Muscle layer of colon (tissue), 2 donors: ENCODE measurements around the gene PTPN1.

Source experiments
- H3K27ac ChIP-seq: one replicate; pipeline ENCODE4 v1.7.0; 2013; ENCODE audit warnings: low read depth, mild to moderate bottlenecking, low read length, moderate library complexity
- H3K27me3 ChIP-seq, 2 donors: one replicate each; pipeline ENCODE4 v1.7.0; 2013; ENCODE audit warnings: low read length in 2 of 2, mild to moderate bottlenecking in 2 of 2; ENCODE audit not compliant: insufficient read depth in 2 of 2, control insufficient read depth in 1 of 2
- H3K36me3 ChIP-seq: one replicate; pipeline ENCODE4 v1.7.0; 2013; ENCODE audit warnings: mild to moderate bottlenecking, low read length; ENCODE audit not compliant: insufficient read depth
- H3K4me1 ChIP-seq: one replicate; pipeline ENCODE4 v1.7.0; 2013; ENCODE audit warnings: mild to moderate bottlenecking, low read length; ENCODE audit not compliant: insufficient read depth
- H3K4me3 ChIP-seq, 2 donors: one replicate each; pipeline ENCODE4 v1.7.0; 2013; ENCODE audit warnings: low read length in 2 of 2, low read depth in 1 of 2, mild to moderate bottlenecking in 1 of 2, moderate library complexity in 1 of 2
- H3K9ac ChIP-seq: one replicate; pipeline ENCODE4 v1.7.0; 2013; ENCODE audit warnings: low read length
- H3K9me3 ChIP-seq: one replicate; pipeline ENCODE4 v1.7.0; 2013; ENCODE audit warnings: mild to moderate bottlenecking, low read length
- donor health status: abdominal sarcoma.
- donor health status: Adenocarcinoma of cecum.

Gene PTPN1

GRCh38 chr20:50540620-50541605 lies 30.7 kb downstream of the PTPN1 start:
- H3K9me3 ChIP-seq: no peaks in the 10 kb centered on the region
- no peaks in the 10 kb centered on the region for H3K36me3 ChIP-seq
- H3K4me1 ChIP-seq: peaks cover 40% of the 10 kb centered on the region
- no peaks in the 10 kb centered on the region for H3K27me3 ChIP-seq
- no peak overlapping the region for H3K27ac ChIP-seq
- no peak overlapping the region for H3K9ac ChIP-seq
- no peak overlapping the region for H3K4me3 ChIP-seq

- Histone ChIP-seq H3K4me3 (no peak overlapping the region), H3K27me3 (no peaks in the 10 kb centered on the region), H3K4me1 (peaks cover 42% of the 10 kb centered on the region), H3K9ac (no peak overlapping the region), H3K27ac (no peak overlapping the region), H3K9me3 (no peaks in the 10 kb centered on the region), H3K36me3 (no peaks in the 10 kb centered on the region)
These were observed 31.4 kb downstream of the PTPN1 start for GRCh38 chr20:50541606-50542041.

- Histone ChIP-seq H3K4me1 (peaks cover 33% of the 10 kb centered on the region), H3K9ac (no peak overlapping the region), H3K27ac (no peak overlapping the region), H3K9me3 (no peaks in the 10 kb centered on the region), H3K4me3 (no peak overlapping the region), H3K36me3 (no peaks in the 10 kb centered on the region), H3K27me3 (no peaks in the 10 kb centered on the region)
These were observed 33.1 kb downstream of the PTPN1 start for GRCh38 chr20:50543326-50543725.

- peaks cover 35% of the 10 kb centered on the region for H3K4me1 ChIP-seq
- H3K36me3 ChIP-seq: no peaks in the 10 kb centered on the region
- H3K9ac ChIP-seq: no peak overlapping the region
- H3K4me3 ChIP-seq: no peak overlapping the region
- H3K27ac ChIP-seq: no peak overlapping the region
- no peaks in the 10 kb centered on the region for H3K27me3 ChIP-seq
- H3K9me3 ChIP-seq: no peaks in the 10 kb centered on the region
These were observed 34.9 kb downstream of the PTPN1 start for GRCh38 chr20:50545126-50545525.

- no peaks in the 10 kb centered on the region for H3K27me3 ChIP-seq
- no peak overlapping the region for H3K4me3 ChIP-seq
- no peak overlapping the region for H3K27ac ChIP-seq
- no peaks in the 10 kb centered on the region for H3K9me3 ChIP-seq
- peaks cover 38% of the 10 kb centered on the region for H3K4me1 ChIP-seq
- no peak overlapping the region for H3K9ac ChIP-seq
- no peaks in the 10 kb centered on the region for H3K36me3 ChIP-seq
These were observed 36.6 kb downstream of the PTPN1 start for GRCh38 chr20:50546729-50547314.

- Histone ChIP-seq H3K27me3 (no peaks in the 10 kb centered on the region), H3K27ac (no peak overlapping the region), H3K4me1 (peaks cover 38% of the 10 kb centered on the region)
These were observed 37.8 kb downstream of the PTPN1 start for GRCh38 chr20:50547964-50548363.

GRCh38 chr20:50548396-50548795 lies 38.2 kb downstream of the PTPN1 start:
- H3K36me3 ChIP-seq: no peaks in the 10 kb centered on the region
- peaks cover 34% of the 10 kb centered on the region for H3K4me1 ChIP-seq
- H3K4me3 ChIP-seq: no peak overlapping the region
- H3K9ac ChIP-seq: no peak overlapping the region
- H3K27me3 ChIP-seq: no peaks in the 10 kb centered on the region
- H3K9me3 ChIP-seq: no peaks in the 10 kb centered on the region
- no peak overlapping the region for H3K27ac ChIP-seq

More at GRCh38 chr20:50547964-50548363, 37.8 kb downstream of the PTPN1 start:
- Histone ChIP-seq H3K9ac (no peak overlapping the region), H3K36me3 (no peaks in the 10 kb centered on the region), H3K4me3 (no peak overlapping the region), H3K9me3 (no peaks in the 10 kb centered on the region)

GRCh38 chr20:50550531-50550930 lies 40.3 kb downstream of the PTPN1 start:
- no peak overlapping the region for H3K27ac ChIP-seq
- H3K4me3 ChIP-seq: no peak overlapping the region
- no peaks in the 10 kb centered on the region for H3K36me3 ChIP-seq
- no peak overlapping the region for H3K9ac ChIP-seq
- H3K4me1 ChIP-seq: peaks cover 30% of the 10 kb centered on the region
- H3K27me3 ChIP-seq: no peaks in the 10 kb centered on the region
- no peaks in the 10 kb centered on the region for H3K9me3 ChIP-seq

GRCh38 chr20:50551288-50551687 lies 41.1 kb downstream of the PTPN1 start:
- Histone ChIP-seq H3K4me1 (peaks cover 26% of the 10 kb centered on the region), H3K27me3 (no peaks in the 10 kb centered on the region), H3K9me3 (no peaks in the 10 kb centered on the region), H3K9ac (no peak overlapping the region), H3K36me3 (no peaks in the 10 kb centered on the region), H3K27ac (no peak overlapping the region), H3K4me3 (no peak overlapping the region)

- H3K4me1 ChIP-seq: peaks cover 22% of the 10 kb centered on the region
- H3K9me3 ChIP-seq: no peaks in the 10 kb centered on the region
- no peaks in the 10 kb centered on the region for H3K36me3 ChIP-seq
- H3K27ac ChIP-seq: no peak overlapping the region
- no peaks in the 10 kb centered on the region for H3K27me3 ChIP-seq
- no peak overlapping the region for H3K9ac ChIP-seq
- H3K4me3 ChIP-seq: no peak overlapping the region
These were observed 42.8 kb downstream of the PTPN1 start for GRCh38 chr20:50552979-50553378.

GRCh38 chr20:50554694-50555579 lies 44.8 kb downstream of the PTPN1 start:
- Histone ChIP-seq H3K27ac (no peak overlapping the region), H3K27me3 (no peaks in the 10 kb centered on the region), H3K9me3 (no peaks in the 10 kb centered on the region), H3K36me3 (no peaks in the 10 kb centered on the region), H3K9ac (no peak overlapping the region), H3K4me3 (no peak overlapping the region), H3K4me1 (peaks cover 22% of the 10 kb centered on the region)
